ENCODE results near the gene RUBCNL. TPM values are rescaled to one million over a fixed set of nuclear protein-coding genes. Genes with fewer than 3 reads are reported as not detected.
"Not testable (repeated sequence)": the region's sequence is repeated elsewhere in the genome, so short reads cannot be mapped to it uniquely, and the experiment has no call there.

The RUBCNL gene, protein sequence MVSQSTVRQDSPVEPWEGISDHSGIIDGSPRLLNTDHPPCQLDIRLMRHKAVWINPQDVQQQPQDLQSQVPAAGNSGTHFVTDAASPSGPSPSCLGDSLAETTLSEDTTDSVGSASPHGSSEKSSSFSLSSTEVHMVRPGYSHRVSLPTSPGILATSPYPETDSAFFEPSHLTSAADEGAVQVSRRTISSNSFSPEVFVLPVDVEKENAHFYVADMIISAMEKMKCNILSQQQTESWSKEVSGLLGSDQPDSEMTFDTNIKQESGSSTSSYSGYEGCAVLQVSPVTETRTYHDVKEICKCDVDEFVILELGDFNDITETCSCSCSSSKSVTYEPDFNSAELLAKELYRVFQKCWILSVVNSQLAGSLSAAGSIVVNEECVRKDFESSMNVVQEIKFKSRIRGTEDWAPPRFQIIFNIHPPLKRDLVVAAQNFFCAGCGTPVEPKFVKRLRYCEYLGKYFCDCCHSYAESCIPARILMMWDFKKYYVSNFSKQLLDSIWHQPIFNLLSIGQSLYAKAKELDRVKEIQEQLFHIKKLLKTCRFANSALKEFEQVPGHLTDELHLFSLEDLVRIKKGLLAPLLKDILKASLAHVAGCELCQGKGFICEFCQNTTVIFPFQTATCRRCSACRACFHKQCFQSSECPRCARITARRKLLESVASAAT
- total RNA-seq (0.24 and 1.0 TPM in 2 replicates), polyA plus RNA-seq (0.44 and 0.63 TPM in 2 replicates)

- Histone ChIP-seq H3K27me3 (peaks cover 63% of the 10 kb centered on the region), H3K4me2 (peak within 1 kb of the TSS; percentile 98), H3K9me3 (ENCODE audit: low read depth) (no peaks in the 10 kb centered on the region), H3K4me3 (peak within 1 kb of the TSS; percentile 39), H3K79me2 (no peaks in the 10 kb centered on the region), H3K27ac (no peak within 1 kb of the TSS), H3K4me1 (ENCODE audit: insufficient read depth) (peaks cover 5% of the 10 kb centered on the region), H3K36me3 (replicated peaks; ENCODE audit: insufficient read depth, low read depth) (no peaks in the 10 kb centered on the region), H3K9me2 (replicated peaks; ENCODE audit: insufficient read depth) (no peaks in the 10 kb centered on the region), H2AFZ (peak within 1 kb of the TSS; percentile 83), H4K20me1 (ENCODE audit: insufficient read depth, poor library complexity, severe bottlenecking) (no peaks in the 10 kb centered on the region)
- TF ChIP-seq EZH2 (IDR thresholded peaks at IDR 0.05; ENCODE audit: borderline replicate concordance), result peak; percentile 64
- no peak for TF ChIP-seq EZH2phosphoT487 (IDR thresholded peaks at IDR 0.05; ENCODE audit: low read depth, severe bottlenecking, unreplicated experiment)
- 2% methylated on average over 57 of the region's 70 CpGs for WGBS (ENCODE audit: low lambda C conversion rate, missing lambda C conversion rate)
- peak; percentile 39 for DNase-seq (ENCODE audit: low spot score)
Measured at GRCh38 chr13:46387064-46387851, at the start of gene RUBCNL. Gene RUBCNL, minus strand, starts transcription at chr13:46387252. Its CDS starts 14,777 bp downstream, at chr13:46372475.

GRCh38 chr13:46429558-46429957 is 42.5 kb upstream of the RUBCNL start:
- H3K9me3 ChIP-seq (ENCODE audit: low read depth); H2AFZ ChIP-seq; H4K20me1 ChIP-seq (ENCODE audit: insufficient read depth, poor library complexity, severe bottlenecking); H3K36me3 ChIP-seq (replicated peaks; ENCODE audit: insufficient read depth, low read depth); H3K27ac ChIP-seq; H3K79me2 ChIP-seq; H3K4me2 ChIP-seq; DNase-seq (ENCODE audit: low spot score); H3K4me1 ChIP-seq (ENCODE audit: insufficient read depth); H3K9me2 ChIP-seq (replicated peaks; ENCODE audit: insufficient read depth); H3K27me3 ChIP-seq; H3K4me3 ChIP-seq: not testable (repeated sequence)
- WGBS (ENCODE audit: low lambda C conversion rate, missing lambda C conversion rate), result 98% methylated on average over 2 of the region's 2 CpGs

DNA sequence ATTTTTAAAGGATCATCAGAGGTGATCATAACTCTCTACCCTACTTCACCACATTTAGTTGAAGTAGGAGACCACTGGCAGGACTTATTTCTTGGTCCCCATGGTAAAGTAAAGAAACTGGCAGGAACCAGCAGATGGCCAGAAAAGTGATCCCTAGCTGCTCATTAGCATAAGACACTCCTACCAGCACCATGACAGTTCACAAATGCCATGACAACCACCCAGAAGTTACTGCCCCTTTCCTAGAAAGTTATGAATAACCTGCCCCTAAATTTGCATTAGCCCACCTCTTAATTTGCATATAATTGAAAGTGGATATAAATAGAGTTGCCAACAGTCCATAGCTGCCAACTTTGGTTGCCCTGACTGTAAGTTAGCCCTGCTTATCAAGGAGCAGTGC is 18.4 kb upstream of the RUBCNL start:
- no peak overlapping the region for H2AFZ ChIP-seq
- H4K20me1 ChIP-seq (ENCODE audit: insufficient read depth, poor library complexity, severe bottlenecking), result no peaks in the 10 kb centered on the region
- no peaks in the 10 kb centered on the region for H3K9me3 ChIP-seq (ENCODE audit: low read depth)
- H3K79me2 ChIP-seq, result no peaks in the 10 kb centered on the region
- H3K4me2 ChIP-seq, result no peak overlapping the region
- TF ChIP-seq CTCF (IDR thresholded peaks at IDR 0.05; ENCODE audit: poor library complexity), result no peak
- no peak for TF ChIP-seq EZH2 (IDR thresholded peaks at IDR 0.05; ENCODE audit: borderline replicate concordance)
- TF ChIP-seq EZH2phosphoT487 (IDR thresholded peaks at IDR 0.05; ENCODE audit: low read depth, severe bottlenecking, unreplicated experiment), result no peak
- H3K4me1 ChIP-seq (ENCODE audit: insufficient read depth), result no peaks in the 10 kb centered on the region
- no peaks in the 10 kb centered on the region for H3K9me2 ChIP-seq (replicated peaks; ENCODE audit: insufficient read depth)
- H3K27ac ChIP-seq, result no peak overlapping the region
- no peak overlapping the region for H3K4me3 ChIP-seq
- no peak for DNase-seq (ENCODE audit: low spot score)
- no peaks in the 10 kb centered on the region for H3K27me3 ChIP-seq
- H3K36me3 ChIP-seq (replicated peaks; ENCODE audit: insufficient read depth, low read depth), result no peaks in the 10 kb centered on the region

- no peak overlapping the region for H3K27ac ChIP-seq
- whole genome bisulfite sequencing (ENCODE audit: low lambda C conversion rate, missing lambda C conversion rate), result 97% methylated on average over 1 of the region's 1 CpG
Measured at GRCh38 chr13:46404733-46405100, 17.7 kb upstream of the RUBCNL start.

More at GRCh38 chr13:46404733-46405100, 17.7 kb upstream of the RUBCNL start:
- Histone ChIP-seq H3K4me2 (no peak overlapping the region), H4K20me1 (ENCODE audit: insufficient read depth, poor library complexity, severe bottlenecking) (no peaks in the 10 kb centered on the region), H3K4me3 (no peak overlapping the region), H3K9me3 (ENCODE audit: low read depth) (no peaks in the 10 kb centered on the region), H3K36me3 (replicated peaks; ENCODE audit: insufficient read depth, low read depth) (no peaks in the 10 kb centered on the region), H3K9me2 (replicated peaks; ENCODE audit: insufficient read depth) (no peaks in the 10 kb centered on the region), H3K4me1 (ENCODE audit: insufficient read depth) (no peaks in the 10 kb centered on the region), H3K79me2 (no peaks in the 10 kb centered on the region), H2AFZ (no peak overlapping the region), H3K27me3 (no peaks in the 10 kb centered on the region)
- TF ChIP-seq EZH2 (IDR thresholded peaks at IDR 0.05; ENCODE audit: borderline replicate concordance), result no peak
- TF ChIP-seq CTCF (IDR thresholded peaks at IDR 0.05; ENCODE audit: poor library complexity), result no peak
- no peak for TF ChIP-seq EZH2phosphoT487 (IDR thresholded peaks at IDR 0.05; ENCODE audit: low read depth, severe bottlenecking, unreplicated experiment)
- DNase-seq (ENCODE audit: low spot score), result no peak
